ENCODE data around the gene NT5C1B. TPM values are rescaled to one million over a fixed set of nuclear protein-coding genes. Genes with fewer than 3 reads are reported as not detected.
A peak's percentile ranks its signal among the peaks of the same experiment; 100 is the strongest.

The NT5C1B gene
- total RNA-seq, 1 donor from 2014 or later, result not detected

DNA sequence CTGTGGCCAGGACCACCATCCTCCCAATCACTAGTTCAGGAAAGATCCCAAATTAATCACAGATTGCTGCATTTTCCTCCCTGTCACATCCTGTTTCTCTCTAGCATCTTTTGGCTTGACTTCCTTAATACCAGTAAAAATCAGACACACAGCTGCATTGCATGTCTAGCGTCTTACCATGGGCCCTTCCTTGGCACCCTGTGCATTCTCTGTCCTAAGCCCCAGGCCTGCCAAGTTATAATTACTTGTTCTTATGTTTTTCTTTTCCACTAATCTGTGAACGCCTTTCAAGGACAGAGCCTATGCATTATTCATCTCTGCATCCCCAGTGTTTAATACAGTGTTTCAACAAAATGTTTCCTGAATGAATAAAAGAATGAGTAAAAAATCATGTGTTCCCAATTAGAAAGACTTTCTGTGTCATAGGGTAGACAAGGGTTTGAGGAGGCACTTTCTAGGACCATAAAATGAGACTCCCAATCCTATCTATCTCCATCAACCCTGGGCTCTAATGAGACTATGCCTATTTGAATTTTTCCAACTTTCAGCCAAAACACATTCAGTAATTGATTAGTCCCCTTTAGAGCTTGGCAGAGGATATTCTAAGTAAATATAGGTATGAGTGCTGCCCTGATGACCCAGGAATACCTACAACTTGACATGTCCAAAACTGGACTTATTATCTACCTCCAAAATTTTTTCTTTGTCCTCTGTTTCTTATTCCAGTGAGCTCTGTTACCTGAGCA, 10.3 kb upstream of the NT5C1B start:
- DNase-seq, result no peak

DNA sequence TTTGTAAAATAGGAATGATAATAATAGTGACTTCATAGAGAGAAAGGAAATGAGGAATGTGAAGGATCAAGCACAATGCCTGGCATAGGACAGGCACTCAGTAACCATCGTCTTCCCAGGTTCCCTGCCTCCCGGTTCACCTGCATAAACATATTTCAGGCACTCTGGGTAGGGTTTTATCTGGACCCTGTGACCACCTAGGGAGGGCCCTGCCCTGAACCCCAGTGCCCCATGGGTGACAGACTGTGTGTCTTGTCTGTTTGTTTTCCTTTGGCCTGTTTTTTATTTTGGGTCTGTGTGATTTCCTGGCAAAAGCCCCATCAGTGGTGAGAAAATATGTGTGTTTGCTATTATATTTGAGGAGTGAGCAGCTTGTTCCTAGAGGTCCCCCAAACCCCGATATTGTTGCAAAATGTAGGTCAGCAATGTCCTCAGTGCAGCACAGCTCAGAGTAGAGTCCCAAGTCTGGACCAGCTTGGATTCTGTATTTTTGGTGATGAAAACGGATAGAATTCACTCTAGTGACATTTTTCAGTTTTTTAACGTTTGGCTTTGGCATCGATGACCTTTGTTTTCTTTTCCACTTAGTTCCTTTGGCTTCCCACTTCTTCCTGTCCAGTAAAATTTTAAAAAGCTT, 9.6 kb upstream of the NT5C1B start:
- DNase-seq, result no peak

DNA sequence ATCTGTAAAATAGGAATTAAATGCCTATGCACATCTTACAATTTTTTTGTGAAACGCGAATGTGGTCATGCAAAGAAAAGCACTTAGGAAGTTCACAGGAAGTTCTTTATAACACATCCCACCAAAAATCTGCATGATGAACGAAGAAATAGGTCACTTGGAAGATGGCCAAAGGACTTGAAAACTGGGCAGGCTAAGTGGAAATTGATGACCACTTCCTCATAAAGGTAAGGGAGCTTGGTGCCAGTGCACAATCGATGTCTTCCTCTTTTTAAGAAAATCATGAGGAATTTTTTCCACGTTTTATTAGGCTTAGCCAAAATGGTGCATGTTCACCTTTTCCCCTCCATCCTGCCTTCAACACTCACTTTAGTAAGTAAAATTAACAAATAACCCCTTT, 8.2 kb upstream of the NT5C1B start:
- DNase-seq, result no peak

DNA sequence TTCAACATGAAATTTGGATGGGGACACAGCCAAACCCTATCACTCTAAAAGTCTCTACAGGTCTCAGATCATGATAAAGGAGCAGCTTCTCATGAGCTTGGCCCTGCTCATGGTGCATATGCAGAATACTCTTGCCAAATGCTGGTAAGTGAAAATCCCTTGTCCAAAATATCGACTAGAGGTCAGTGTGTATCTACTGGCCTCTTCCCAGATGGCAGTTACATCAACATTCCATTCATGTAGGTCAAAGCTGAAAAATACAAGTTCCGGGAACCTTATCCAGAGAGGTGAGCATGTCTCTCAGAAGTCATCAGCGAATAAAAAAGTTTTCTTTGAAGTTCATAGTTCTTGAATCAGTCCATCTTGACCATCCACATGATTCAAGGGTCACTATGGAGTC, 7.6 kb upstream of the NT5C1B start:
- DNase-seq, result no peak

DNA sequence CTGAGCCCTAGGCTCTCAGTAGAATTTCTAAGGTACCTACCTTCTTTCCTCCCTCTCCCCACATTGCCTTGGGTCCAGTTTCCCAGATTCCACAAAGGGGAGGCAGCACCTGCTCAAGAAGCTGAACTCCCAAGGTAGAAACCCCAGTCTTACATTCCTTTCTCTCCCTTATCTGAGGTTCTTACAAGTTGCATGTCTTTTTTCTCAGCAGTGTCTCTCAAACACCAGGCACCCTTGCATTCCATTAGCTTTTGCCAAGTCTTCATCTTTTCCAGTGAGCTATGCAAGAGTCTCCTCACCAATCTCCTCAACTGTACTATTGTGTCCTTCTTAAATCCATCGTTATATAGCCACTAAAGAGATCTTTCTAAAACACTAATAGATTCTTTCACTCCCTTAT, 4.1 kb upstream of the NT5C1B start:
- no peak for DNase-seq

DNA sequence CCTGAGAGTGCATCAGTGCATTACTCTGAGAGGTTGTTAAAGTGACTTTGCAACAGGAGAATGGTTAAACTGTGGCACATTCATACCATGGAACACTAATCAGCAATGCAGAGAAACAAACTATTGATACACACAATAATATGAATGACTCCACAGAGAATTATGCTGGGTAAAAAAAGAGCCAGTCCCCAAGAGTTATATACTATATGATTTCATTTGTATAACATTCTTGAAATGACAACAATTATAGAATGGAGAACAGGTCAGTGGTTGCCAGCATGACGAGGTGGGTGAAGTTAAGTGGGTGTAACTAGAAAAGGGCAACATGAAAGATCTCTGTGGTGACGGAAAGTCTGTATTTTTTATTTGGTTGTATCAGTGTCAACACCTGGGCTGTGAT, 3.0 kb upstream of the NT5C1B start:
- no peak for DNase-seq

DNA sequence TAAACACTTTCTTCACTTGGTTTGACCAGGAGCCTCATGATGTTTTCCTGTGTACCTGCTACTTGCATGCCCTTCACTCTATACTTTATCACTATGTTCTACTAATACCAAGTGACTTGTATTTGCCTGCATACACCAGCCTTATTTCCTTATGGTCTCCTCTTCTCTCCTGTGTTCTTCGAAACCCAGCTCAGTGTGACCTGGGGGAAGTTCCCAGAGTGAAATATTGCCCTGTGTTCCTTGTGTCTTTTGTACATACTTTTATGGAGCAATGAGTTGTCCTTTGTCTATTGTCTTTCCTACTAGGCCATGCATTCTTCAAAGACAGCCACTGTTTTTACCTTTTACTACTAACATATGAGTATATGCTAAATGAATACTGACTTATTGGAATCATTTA, 567 bp downstream of the NT5C1B start:
- DNase-seq, result no peak

DNA sequence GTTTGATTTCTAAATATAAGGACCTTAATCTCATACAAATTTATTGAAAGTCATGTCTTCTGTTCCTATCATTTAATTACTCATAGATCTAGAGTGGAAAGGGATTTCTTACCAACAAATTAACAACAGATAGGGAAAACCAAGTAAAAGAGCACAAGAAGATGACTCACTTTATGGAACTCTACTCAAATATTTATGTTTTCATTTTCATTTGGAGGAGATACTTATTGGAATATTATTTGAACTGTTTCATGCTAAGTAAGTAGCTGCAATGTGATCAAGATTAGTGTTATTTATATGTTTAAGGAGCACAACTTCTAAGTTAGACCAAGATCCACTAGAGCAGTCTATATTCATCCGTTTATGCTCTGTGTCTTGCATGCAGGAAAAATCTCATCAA, 1.3 kb downstream of the NT5C1B start:
- no peak for DNase-seq

DNA sequence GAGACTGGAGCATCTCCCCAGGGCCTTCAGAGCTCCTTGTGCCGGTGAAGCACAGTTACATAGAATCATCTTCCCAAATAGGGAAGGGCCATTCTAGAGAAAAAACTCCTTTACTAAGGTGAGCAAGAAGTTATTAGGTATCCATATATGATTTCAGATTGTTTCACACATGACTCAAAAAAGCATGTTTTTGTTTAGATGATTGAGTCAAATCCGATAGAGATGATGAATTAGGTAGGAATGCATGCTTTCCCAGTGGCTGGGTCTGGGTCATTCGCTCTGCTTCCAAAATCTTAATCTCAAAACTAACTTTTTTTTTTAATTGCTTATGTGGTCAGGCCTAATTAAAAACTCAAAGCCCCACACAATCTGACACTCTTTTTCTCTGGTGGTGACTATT, 3.8 kb downstream of the NT5C1B start:
- no peak for DNase-seq

DNA sequence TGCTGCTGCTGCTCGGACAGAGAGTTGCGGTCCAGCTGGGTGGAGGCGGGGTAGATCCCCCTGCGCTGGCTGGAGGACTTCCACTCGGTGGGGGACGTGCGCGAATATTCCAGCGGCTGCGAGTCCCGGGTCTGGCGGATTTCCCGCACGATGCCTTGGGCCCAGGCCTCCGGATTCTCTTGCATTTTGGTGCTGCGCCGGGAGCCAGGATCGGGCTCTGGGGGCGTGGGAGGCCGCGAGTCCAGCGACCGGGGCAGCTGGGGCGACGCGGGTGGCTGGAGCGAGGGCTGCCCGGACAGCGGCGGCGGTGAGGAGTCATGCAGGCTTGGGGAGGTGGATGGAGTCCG, 4.8 kb downstream of the NT5C1B start:
- no peak for DNase-seq

DNA sequence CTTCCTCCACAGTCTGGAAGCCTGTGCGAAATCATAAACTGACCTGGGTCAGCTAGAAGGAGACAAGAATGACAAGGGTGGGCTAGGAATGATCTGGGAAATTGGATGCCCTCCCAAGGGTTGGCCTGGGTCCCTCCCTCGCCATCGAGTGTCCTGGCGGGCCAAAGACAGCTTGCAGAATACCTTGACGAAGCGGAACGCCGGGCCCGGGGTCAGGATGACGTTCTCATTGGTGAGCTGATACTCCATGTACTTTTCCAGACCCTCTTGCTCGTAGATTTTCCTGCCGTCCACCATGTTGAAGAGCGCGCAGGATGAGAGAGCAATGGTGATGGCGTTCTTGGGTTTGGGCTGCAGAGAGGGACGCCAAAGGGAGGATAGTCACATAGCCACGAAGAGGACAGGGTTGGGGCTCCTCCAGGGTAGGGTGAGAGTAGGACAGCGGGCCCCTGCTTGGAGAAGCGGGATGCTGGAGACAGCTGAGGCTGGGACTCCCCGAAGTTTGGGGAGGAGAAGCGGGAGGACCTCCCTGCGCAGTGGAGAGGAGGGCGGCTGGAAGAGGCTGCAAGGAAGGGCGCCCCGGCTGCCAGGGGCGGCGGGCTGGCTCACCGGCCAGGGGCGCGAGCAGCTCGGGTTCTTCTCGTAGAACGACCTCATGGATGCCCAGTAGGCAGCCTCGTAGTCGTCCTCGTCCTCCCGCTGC, 5.3 kb downstream of the NT5C1B start:
- no peak for DNase-seq

DNA sequence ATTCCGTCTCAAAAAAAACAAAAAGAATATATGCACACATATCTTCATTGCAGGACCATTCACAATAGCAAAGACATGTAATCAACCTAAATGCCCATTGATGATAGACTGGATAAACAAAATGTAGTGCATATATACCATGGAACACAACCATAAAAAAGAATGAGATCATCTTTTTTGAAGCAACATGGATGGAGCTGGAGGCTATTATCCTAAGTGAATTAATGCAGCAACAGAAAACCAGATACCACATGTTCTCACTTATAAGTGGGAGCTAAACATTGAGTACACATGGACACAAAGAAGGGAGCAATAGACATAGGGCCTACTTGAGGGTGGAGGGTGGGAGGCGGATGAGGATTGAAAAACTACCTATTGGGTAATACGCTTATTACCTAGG, 8.8 kb downstream of the NT5C1B start:
- no peak for DNase-seq

DNA sequence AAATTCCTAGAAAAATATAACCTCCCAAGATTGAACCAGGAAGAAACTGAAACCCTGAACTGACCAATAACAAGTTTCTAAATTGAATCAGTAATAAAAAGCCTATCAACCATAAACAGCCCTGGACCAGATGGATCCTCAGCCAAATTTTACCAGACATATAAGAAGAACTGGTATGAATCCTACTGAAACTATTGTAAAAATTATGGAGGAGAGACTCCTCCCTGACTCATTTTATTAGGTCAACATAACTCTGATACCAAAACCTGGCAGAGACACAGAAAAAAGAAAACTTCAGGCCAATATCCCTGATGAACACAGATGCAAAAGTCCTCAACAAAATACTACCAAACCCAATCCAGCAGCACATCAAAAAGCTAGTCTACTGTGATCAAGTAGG, 11.3 kb downstream of the NT5C1B start:
- DNase-seq, result no peak

DNA sequence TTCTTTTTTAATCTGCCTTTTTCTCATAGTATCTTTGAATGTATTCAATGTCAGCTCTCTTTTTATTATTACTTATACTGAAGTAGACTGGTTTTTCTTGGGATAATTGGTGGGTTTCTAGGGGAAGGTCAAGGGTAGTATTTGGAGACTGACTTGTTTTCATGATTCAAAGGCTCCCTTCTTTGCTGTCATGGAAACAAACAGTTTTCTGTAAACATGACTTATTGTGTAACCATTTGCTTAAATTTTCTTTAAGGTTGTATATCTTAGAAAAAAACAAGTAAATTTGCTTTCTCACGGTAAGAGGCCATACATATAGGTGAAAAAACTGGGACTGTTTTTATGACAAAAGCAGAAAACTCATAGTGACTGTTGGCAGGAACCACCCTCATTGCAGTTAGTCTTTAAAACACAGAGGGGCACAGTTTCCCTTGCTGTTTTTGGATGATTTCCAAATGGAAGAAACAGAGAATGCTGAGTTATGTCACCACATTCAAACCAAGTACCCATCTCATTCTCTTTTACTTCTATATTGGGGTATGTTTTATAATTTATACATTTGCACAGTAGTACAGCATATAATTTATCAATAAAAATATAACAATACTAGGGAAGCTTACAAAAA, 23.1 kb downstream of the NT5C1B start:
- DNase-seq, result no peak

DNA sequence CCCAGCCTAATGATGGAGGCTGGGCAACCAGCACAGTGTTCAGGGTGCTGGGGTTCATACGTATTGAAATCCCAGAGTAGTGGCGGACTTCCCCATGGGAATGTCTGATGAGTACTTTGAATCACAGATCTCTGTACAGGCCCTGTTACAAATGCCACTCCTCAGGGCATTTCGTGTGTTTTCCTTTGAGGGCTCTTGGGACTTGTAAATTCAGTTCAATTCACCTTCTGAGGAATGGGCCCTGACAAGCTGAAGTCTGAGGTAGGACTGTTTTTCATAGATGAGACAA, 28.6 kb downstream of the NT5C1B start:
- DNase-seq, result no peak

DNA sequence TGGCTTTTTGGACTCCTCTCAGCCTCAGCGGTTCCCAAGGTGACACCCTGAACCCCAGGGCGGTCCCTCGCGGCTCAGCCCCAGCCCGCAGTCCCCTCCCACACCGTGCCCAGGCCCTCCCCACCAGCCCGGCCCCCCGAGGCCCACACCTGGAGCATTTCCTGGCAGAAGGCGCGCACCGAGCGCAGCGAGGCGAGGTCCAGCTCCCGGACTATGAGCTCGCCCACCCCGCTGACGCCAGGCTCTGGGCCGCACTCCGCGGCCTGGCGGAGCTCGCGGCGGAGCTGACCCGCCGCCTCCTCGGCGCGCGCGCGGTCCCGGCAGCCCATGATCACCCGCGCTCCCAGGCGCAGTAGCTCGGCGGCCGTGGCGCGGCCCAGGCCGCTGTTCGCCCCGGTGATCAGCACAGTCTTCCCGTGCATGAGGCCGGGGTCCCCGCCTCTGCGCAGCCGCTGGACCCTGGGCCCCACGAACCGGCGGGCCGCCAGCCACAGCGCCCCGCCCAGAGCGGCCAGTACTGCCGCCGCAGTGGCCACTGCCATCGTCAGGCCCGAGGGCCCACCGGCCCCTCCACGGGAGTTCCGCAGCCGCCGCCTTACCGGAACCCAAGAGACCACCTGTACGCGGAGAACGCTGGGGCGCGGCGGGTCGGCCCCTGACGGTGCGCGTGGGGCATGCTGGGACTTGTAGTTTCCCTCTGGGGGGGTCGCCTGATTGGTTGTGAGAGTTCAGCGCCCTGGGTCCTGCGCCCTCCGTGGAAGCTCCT, 29.2 kb downstream of the NT5C1B start, which contains the start of gene RDH14:
TSS of gene RDH14 (minus strand) at position 623 of the 766 bp plus-strand sequence. CDS start at position 542, 81 bp downstream.
- DNase-seq, result peak; percentile 95

DNA sequence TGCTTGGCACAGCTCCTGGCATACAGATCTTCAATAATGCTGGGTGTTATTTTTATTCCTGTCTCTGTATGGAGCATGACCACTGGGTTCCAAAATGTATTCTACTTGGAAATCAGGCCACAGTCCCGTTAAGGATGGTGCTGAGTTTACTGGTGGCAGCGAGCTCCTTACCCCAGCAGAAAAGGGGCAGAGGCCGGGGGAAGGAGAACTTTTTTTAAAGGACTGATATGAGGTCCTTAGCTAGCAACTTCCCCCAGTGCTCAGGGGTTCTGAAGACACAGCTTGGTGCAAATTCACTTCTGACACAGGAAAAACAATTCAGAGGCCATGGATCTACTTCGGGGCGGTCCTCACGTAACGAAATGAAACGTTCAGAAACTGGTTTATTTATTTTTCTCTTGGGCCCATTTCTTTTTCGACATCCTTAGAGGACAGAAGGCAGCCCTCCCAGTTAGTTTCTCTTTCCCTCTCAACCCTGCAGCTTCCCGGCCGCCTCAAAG, 29.8 kb downstream of the NT5C1B start:
- no peak for DNase-seq

DNA sequence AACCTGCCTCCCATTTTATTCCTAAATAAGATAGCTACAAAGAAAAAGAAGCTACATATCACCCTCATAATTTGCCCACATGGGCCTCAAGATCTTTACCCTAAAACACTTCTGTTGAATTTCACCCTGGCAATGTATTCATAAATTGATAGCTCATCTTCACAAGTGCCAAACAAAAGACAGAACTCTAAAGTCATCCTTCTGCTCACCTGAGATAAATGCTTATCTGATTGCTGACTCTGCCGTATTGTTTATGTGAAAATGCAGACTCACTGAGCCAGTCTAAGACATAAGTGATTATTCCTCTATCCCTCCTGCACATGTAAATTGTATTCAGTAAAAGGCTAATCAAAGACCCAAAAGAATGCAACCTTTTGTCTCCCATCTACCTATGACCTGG, 30.9 kb downstream of the NT5C1B start:
- DNase-seq, result no peak

DNA sequence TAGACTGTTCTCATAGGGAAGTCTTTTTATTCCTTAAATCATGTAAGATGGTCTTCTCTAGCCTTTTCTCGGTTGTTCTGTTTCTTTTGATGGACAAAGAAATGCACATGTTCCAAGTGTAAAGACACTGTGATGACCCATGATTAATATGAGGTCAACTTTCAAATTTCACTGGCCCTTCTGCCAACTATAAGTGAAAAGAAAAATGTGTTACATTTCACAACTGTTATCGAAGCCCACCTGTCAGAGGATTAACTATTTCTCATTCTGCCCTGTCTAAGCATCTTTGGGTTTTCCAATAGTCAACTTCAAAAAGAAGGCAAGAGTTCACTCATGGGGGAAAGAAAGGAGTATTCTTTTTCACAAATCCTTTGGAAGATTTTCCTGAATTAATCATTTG, 32.2 kb downstream of the NT5C1B start:
- DNase-seq, result no peak

DNA sequence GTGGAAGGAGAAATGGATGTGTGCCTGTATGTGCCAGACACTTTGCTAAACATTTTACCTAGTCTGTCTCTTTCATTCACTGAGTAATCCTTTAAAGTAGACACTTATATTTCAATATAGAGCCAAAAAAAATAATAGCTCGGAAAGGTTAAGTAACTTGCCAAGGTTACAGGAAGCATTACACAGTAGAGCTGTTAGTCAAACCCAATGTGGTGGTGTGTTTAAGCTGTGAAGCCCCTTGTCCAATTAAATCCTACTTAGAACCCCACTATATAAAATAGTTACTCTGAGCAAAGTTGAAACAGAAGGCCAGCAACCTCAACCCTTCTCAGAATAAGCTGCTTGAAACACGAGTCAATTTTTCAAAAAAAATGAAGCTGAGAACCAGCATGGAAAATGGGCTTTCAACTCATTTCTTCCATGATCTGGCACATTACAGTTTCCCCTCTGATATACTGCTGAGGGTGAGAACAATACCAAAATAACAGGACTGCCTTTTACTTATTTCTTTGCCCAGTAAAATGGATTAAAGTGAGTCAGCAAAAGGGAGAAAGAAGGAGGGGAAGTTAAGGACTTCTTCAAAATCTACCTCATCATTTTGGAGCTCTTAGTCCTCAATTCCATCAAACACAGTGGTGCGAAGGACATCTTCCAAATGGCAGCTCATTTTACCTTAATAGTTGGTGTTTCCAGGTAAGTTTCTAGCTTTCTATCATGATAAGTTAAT, 36.9 kb downstream of the NT5C1B start:
- DNase-seq, result no peak

DNA sequence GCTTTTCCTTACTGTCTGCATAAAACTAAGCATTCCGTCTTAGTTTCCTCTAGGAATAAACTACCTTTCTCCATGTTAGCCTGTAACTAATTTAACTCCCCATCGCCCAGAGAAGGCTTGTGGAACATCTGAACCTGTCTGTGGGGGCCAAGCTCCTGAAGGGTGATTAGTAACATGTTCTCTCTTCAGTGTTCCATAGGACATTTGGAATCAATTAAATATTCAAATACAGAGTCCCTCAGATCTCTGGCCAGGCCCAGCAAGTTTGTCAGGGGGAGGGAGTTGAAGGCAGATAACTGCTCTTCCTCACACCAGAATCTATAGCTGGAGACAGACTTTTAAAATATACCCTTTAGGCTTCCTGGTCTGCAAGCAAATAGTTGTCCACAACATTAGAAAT, 37.7 kb downstream of the NT5C1B start:
- DNase-seq, result no peak

DNA sequence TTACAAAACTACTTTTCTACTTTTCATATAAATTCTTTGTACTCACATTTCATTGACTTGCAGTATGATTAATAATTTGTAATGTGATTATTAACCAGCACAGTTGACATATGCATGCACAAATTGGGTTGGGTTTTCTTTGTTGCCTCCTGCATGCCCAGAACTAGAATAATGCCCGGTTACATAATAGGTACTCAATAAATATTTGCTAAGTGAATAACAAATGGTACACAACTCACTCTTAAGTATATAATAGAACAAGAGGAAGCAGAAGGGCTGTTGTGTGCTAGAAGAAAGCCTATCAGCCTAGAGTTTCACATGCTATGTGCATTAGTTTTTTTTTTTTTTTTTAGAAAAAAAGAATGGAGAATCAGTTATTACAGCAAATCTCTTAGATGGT, 38.2 kb downstream of the NT5C1B start:
- no peak for DNase-seq

Measured in occipital lobe (tissue), 2 donors.